Fibroblast of skin of right biceps (primary cell): Measurements from ENCODE around the gene TECRL.
A peak's percentile ranks its signal among the peaks of the same experiment; 100 is the strongest.

Experiments
- DNase-seq: peaks from one replicate; pipeline ENCODE4 v3.0.0-alpha.2; 2013

Gene TECRL

GRCh38 chr4:64326507-64326906, 82.7 kb downstream of the TECRL start:
- no peak for DNase-seq

GRCh38 chr4:64306255-64306565, 103.0 kb downstream of the TECRL start:
- no peak for DNase-seq

GRCh38 chr4:64305565-64306254, 103.5 kb downstream of the TECRL start:
- no peak for DNase-seq

GRCh38 chr4:64272432-64272831, 136.8 kb downstream of the TECRL start:
- DNase-seq: no peak

- no peak for DNase-seq
These were observed 137.6 kb downstream of the TECRL start for GRCh38 chr4:64271601-64272081.

- no peak for DNase-seq
These were observed 142.6 kb downstream of the TECRL start for GRCh38 chr4:64266669-64267068.

GRCh38 chr4:64266263-64266662, 143.0 kb downstream of the TECRL start:
- DNase-seq: no peak

GRCh38 chr4:64251781-64252180, 157.5 kb downstream of the TECRL start:
- DNase-seq: no peak

GRCh38 chr4:64250488-64250887, 158.8 kb downstream of the TECRL start:
- no peak for DNase-seq

- no peak for DNase-seq
These were observed 159.2 kb downstream of the TECRL start for GRCh38 chr4:64250061-64250460.

GRCh38 chr4:64248186-64248585, 161.1 kb downstream of the TECRL start:
- DNase-seq: no peak

- DNase-seq: peak; percentile 5
These were observed 178.4 kb downstream of the TECRL start for GRCh38 chr4:64230709-64231310.
